GM12878 (cell line): ENCODE results near the gene TESK1. TPM values are rescaled to one million over a fixed set of nuclear protein-coding genes. Genes with fewer than 3 reads are reported as not detected.

Source experiments
- ATAC-seq: fragments of 200-7000 bp; cut with Tn5 transposase; 3 replicates; pipeline ENCODE4 v1.9.1; 2020; ENCODE audit warnings: mild to moderate bottlenecking, moderate library complexity
- BruUV-seq: library from RNA; stranded (reverse); fragments of 400-500 nt; replicated peaks from 2 replicates; lab custom pipeline; 2021; lab: Mats Ljungman, UMichigan
- CTCF ChIA-PET: fragments of 300-600 bp; sonication (Branson Sonifier 250); formaldehyde crosslinking; extraction: SDS; loops from one replicate; lab custom pipeline; 2021; ENCODE audit warnings: inconsistent platforms; lab: Yijun Ruan, JAX
- POLR2A ChIA-PET: fragments of 350-600 bp; formaldehyde crosslinking; extraction: SDS; loops from one replicate; lab custom pipeline; 2021; ENCODE audit warnings: inconsistent platforms; lab: Charles Lee
- RAD21 ChIA-PET: fragments of 300-600 bp; sonication (Branson Sonifier 250); formaldehyde crosslinking; loops from one replicate; lab custom pipeline; 2023; ENCODE audit warnings: antibody characterized with exemption; ENCODE audit not compliant: unreplicated experiment; lab: Charles Lee
- SMC1A ChIA-PET: fragments of 300-600 bp; sonication (Branson Sonifier 250); formaldehyde crosslinking; loops from one replicate; lab custom pipeline; 2023; ENCODE audit not compliant: unreplicated experiment, uncharacterized antibody; lab: Charles Lee
- DNase-seq: peaks from one replicate; pipeline ENCODE4 v3.0.0-alpha.2; 2011; ENCODE audit warnings: low read depth, low spot score
- FAIRE-seq: peaks from 3 replicates; lab custom pipeline; 2011; peaks lifted over from hg19 to GRCh38; lab: Jason Lieb, UNC
- H2AFZ ChIP-seq: 2 replicates; pipeline ENCODE4 v1.6.0; 2011; ENCODE audit warnings: low read depth, low read length, control low read depth; ENCODE audit not compliant: control insufficient read depth
- H3K27ac ChIP-seq: 2 replicates; pipeline ENCODE4 v1.5.1; 2011; ENCODE audit warnings: control low read depth; ENCODE audit not compliant: control insufficient read depth, insufficient read depth
- H3K27me3 ChIP-seq, 2 experiments: replicated peaks in 1 of 2; 2 replicates each; pipeline versions ENCODE4 v1.6.0 to v1.6.1; 2011; ENCODE audit warnings: low read length in 1 of 2; ENCODE audit not compliant: control insufficient read depth in 2 of 2, insufficient read depth in 2 of 2
- H3K36me3 ChIP-seq, 2 experiments: 2 replicates each; pipeline ENCODE4 v1.5.1; 2011; ENCODE audit warnings: low read length in 1 of 2; ENCODE audit not compliant: control insufficient read depth in 2 of 2, insufficient read depth in 2 of 2
- H3K4me1 ChIP-seq: 2 replicates; pipeline ENCODE4 v1.6.1; 2011; ENCODE audit warnings: mild to moderate bottlenecking, low read length, moderate library complexity, mixed read lengths; ENCODE audit not compliant: control insufficient read depth, insufficient read depth
- H3K4me2 ChIP-seq: 2 replicates; pipeline ENCODE4 v1.6.0; 2011; ENCODE audit warnings: control low read depth; ENCODE audit not compliant: control insufficient read depth, insufficient read depth
- H3K4me3 ChIP-seq: fragments of 200-600 bp; sonication (generic); 2 replicates; pipeline ENCODE4 v1.5.1; 2016
- H3K79me2 ChIP-seq: 2 replicates; pipeline ENCODE4 v1.6.0; 2011; ENCODE audit warnings: low read length; ENCODE audit not compliant: control insufficient read depth, insufficient read depth
- H3K9ac ChIP-seq: 2 replicates; pipeline ENCODE4 v1.8.0; 2011; ENCODE audit warnings: low read length, control low read depth, mixed read lengths; ENCODE audit not compliant: control insufficient read depth, insufficient read depth
- H3K9me3 ChIP-seq: replicated peaks from 3 replicates; pipeline ENCODE4 v1.5.1; 2011; ENCODE audit warnings: mild to moderate bottlenecking, low read length; ENCODE audit not compliant: control insufficient read depth, insufficient read depth
- H4K20me1 ChIP-seq: 2 replicates; pipeline ENCODE4 v1.6.0; 2011; ENCODE audit not compliant: control insufficient read depth, insufficient read depth
- SMARCA5 ChIP-seq: fragments of 450-650 bp; IDR thresholded peaks from 2 replicates; pipeline ENCODE4 v1.6.1; 2017; ENCODE audit warnings: mild to moderate bottlenecking
- TCF12 ChIP-seq: IDR thresholded peaks from 2 replicates; pipeline ENCODE4 v1.6.1; 2011; ENCODE audit warnings: low read depth, mild to moderate bottlenecking, low read length
- WGBS: methylation state at CpG from one replicate; pipeline ENCODE4 v1.1.6; 2016; ENCODE audit warnings: low lambda C conversion rate; ENCODE audit not compliant: insufficient replicate concordance, insufficient coverage; ENCODE audit errors: missing lambda C conversion rate; 5-methylcytosine and 5-hydroxymethylcytosine counted together
- in situ Hi-C: fragments of 300-500 bp; cut with MboI; formaldehyde crosslinking; loops from 9 replicates; pipeline ENCODE4 v1.14.3; 2018; ENCODE audit warnings: mixed read lengths
- intact Hi-C: fragments of 100-400 bp; cut with micrococcal nuclease; formaldehyde crosslinking; loops from one replicate; pipeline ENCODE4 v1.14.2; 2022; ENCODE audit not compliant: unreplicated experiment
- polyA plus RNA-seq, 11 experiments: library from polyadenylated mRNA; depleted of rRNA in 4 of 11; unstranded in 6 of 11; stranded (reverse) in 5 of 11; fragments of >200 nt; fragmentation: Nextera tagmentation in 4 of 11; fragmentation: Illumina TruSeq in 1 of 11; extraction: Ambion mirVana in 4 of 11; extraction: Trizol in 1 of 11; gene quantifications; 1 replicate in 1 of 11; 2 replicates in 10 of 11; pipeline versions ENCODE4 v1.2.1 to v1.2.3, GENCODE V29; 2011 to 2016; ENCODE audit warnings: inconsistent platforms in 2 of 11, missing spikeins in 2 of 11, low read depth in 1 of 11
- total RNA-seq, 4 experiments: library from RNA; depleted of rRNA in 3 of 4; stranded (reverse); fragments of >200 nt in 3 of 4; fragmentation: Illumina TruSeq in 1 of 4; extraction: Trizol in 1 of 4; gene quantifications; 2 replicates each; pipeline versions ENCODE4 v1.2.1 to v1.2.3, GENCODE V29; 2013 to 2021
- TF ChIP-seq, protein P1 (sequence below): fragments of 450-650 bp; IDR thresholded peaks from 2 replicates; pipeline ENCODE4 v1.6.1; 2016; ENCODE audit warnings: mild to moderate bottlenecking

Gene TESK1
- total and polyA plus RNA-seq, 10 of the 15 experiments (the other 5 are each of a cell fraction or from before 2014, with no cell fraction given), result 0.16 to 19.5 (median 7.9) TPM; not detected in 1

DNA sequence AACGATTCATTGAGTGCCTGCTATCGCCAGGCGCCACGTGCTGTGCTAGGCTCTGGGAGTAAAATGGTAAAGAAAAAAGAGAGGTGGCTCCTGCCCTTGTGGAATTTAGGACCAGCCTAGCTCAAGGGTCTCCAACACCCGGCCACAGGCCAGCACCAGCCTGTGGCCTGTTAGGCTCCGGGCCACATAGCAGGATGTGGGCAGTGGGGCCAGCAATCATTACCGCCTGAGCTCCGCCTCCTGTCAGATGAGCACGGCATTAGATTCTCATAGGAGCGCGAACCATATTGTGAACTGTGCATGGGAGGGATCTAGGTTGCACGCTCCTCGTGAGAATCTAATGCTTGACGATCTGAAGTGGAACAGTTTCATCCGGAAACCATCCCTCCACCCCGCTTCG is 51.3 kb downstream of the TESK1 start:
- Histone ChIP-seq H3K4me1 (peaks cover 23% of the 10 kb centered on the region), H3K27me3 (no peaks in the 10 kb centered on the region), H3K4me3 (no peak overlapping the region), H4K20me1 (no peaks in the 10 kb centered on the region), H3K4me2 (no peak overlapping the region), H2AFZ (no peak overlapping the region), H3K9ac (no peak overlapping the region), H3K27ac (no peak overlapping the region), H3K79me2 (peaks cover 21% of the 10 kb centered on the region), H3K9me3 (no peaks in the 10 kb centered on the region), H3K36me3 (peaks cover 3 to 6% of the 10 kb centered on the region in 2 experiments; a peak in 2 of 4 replicates)
- CTCF ChIA-PET, result interaction anchor here (0.6 to 13.5 kb wide), 10 partner anchors 9 to 123 kb away, joined by 3 to 227 read pairs (median 10); partner anchors contain the start of genes ARHGEF39, CREB3, TESK1 and TLN1
- SMC1A ChIA-PET, result interaction anchor here (6.7 to 12.5 kb wide), 2 partner anchors 9 to 73 kb away, joined by 114 to 145 read pairs; partner anchors contain the start of genes CREB3, SIT1 and TLN1
- POLR2A ChIA-PET, result interaction anchor here (1.5 to 10.9 kb wide), 6 partner anchors 8 to 73 kb away, joined by 5 to 163 read pairs (median 18); partner anchors contain the start of genes ARHGEF39, CD72, CREB3 and SIT1
- in situ Hi-C loops, result no loop called here
- DNase-seq, result no peak
- WGBS, result 79% methylated on average over 17 of the region's 17 CpGs
- no TSS peak for BruUV-seq
- TF ChIP-seq TCF12 (no peak), SMARCA5 (no peak)
- TF ChIP-seq, protein P1, sequence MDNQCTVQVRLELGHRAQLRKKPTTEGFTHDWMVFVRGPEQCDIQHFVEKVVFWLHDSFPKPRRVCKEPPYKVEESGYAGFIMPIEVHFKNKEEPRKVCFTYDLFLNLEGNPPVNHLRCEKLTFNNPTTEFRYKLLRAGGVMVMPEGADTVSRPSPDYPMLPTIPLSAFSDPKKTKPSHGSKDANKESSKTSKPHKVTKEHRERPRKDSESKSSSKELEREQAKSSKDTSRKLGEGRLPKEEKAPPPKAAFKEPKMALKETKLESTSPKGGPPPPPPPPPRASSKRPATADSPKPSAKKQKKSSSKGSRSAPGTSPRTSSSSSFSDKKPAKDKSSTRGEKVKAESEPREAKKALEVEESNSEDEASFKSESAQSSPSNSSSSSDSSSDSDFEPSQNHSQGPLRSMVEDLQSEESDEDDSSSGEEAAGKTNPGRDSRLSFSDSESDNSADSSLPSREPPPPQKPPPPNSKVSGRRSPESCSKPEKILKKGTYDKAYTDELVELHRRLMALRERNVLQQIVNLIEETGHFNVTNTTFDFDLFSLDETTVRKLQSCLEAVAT, result 0 out of 2 replicates have a peak, but pooled peaks have one; percentile 27
- intact Hi-C loops, result loop anchor here (10.0 kb wide), 1 partner anchor 168 kb away; the partner anchor contains the start of genes FAM221B and TMEM8B
- FAIRE-seq, result no peak
- RAD21 ChIA-PET, result interaction anchor here (1.1 to 4.3 kb wide), 6 partner anchors 8 to 92 kb away, joined by 3 to 60 read pairs (median 6); partner anchors contain the start of genes GBA2, RGP1, TESK1 and TLN1
- ATAC-seq, result no peak
